Measurements from ENCODE around the gene EGR4.

DNA sequence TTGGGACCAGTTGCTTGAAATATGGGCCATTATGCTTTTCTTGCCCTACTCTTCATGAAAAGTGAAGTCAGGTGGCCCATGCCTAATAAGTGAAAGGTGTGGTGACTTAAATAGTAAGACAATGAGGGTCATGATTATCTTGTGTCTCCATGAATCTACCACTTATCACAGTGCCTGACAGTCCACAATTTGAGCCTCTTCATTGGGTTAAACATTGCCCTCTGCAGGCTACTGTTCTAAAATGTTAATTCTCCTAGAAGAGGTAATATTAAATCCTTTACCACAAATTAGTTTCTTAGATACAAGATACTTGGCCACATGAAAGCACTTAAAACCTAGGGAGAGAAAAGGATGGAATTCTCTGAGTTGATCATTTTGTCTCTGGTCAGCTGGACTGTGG lies 4.0 kb downstream of the EGR4 start:
- TF ChIP-seq, protein P1, sequence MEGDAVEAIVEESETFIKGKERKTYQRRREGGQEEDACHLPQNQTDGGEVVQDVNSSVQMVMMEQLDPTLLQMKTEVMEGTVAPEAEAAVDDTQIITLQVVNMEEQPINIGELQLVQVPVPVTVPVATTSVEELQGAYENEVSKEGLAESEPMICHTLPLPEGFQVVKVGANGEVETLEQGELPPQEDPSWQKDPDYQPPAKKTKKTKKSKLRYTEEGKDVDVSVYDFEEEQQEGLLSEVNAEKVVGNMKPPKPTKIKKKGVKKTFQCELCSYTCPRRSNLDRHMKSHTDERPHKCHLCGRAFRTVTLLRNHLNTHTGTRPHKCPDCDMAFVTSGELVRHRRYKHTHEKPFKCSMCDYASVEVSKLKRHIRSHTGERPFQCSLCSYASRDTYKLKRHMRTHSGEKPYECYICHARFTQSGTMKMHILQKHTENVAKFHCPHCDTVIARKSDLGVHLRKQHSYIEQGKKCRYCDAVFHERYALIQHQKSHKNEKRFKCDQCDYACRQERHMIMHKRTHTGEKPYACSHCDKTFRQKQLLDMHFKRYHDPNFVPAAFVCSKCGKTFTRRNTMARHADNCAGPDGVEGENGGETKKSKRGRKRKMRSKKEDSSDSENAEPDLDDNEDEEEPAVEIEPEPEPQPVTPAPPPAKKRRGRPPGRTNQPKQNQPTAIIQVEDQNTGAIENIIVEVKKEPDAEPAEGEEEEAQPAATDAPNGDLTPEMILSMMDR (IDR thresholded peaks at IDR 0.05): no peak
- TF ChIP-seq EZH2 (IDR thresholded peaks at IDR 0.05; ENCODE audit: borderline replicate concordance, insufficient read depth, low read depth, low read length, poor library complexity, severe bottlenecking): no peak

All from B cell (primary cell).